H1 (cell line): Measurements from ENCODE around the gene HIVEP3. TPM values are rescaled to one million over a fixed set of nuclear protein-coding genes. Genes with fewer than 3 reads are reported as not detected.

Experiments
- CTBP2 ChIP-seq: IDR thresholded peaks from 2 replicates; pipeline ENCODE4 v1.7.0; 2011; ENCODE audit warnings: borderline replicate concordance, mild to moderate bottlenecking, moderate library complexity, mixed read lengths, low read length; ENCODE audit not compliant: insufficient read depth, insufficient read length
- EP300 ChIP-seq, 2 experiments: IDR thresholded peaks; 1 replicate in 1 of 2; 2 replicates in 1 of 2; pipeline ENCODE4 v1.6.1; 2011 to 2012; ENCODE audit warnings: low read depth in 2 of 2, low read length in 2 of 2, mild to moderate bottlenecking in 2 of 2, borderline replicate concordance in 1 of 2, inconsistent platforms in 1 of 2, moderate library complexity in 1 of 2
- HDAC2 ChIP-seq, 2 experiments: fragments of 300-600 bp in 1 of 2; sonication (generic) in 1 of 2; IDR thresholded peaks; 2 replicates each; pipeline ENCODE4 v1.6.1; 2011 to 2012; ENCODE audit warnings: low read depth in 2 of 2, low read length in 2 of 2, mild to moderate bottlenecking in 2 of 2, moderate library complexity in 2 of 2, borderline replicate concordance in 1 of 2, inconsistent platforms in 1 of 2
- RAD21 ChIP-seq, 2 experiments: IDR thresholded peaks in 1 of 2; conservative IDR thresholded peaks in 1 of 2; 2 replicates each; pipeline ENCODE4 v1.6.1; 2011; ENCODE audit warnings: low read depth in 2 of 2, low read length in 2 of 2, improper control_type of control experiment in 1 of 2, inconsistent platforms in 1 of 2, mild to moderate bottlenecking in 1 of 2, moderate library complexity in 1 of 2
- SUZ12 ChIP-seq: fragments of 200-600 bp; sonication (generic); IDR thresholded peaks from 2 replicates; pipeline ENCODE4 v1.6.1; 2012; ENCODE audit warnings: mild to moderate bottlenecking, inconsistent platforms, low read length, moderate library complexity, mixed read lengths
- USF2 ChIP-seq: IDR thresholded peaks from 2 replicates; pipeline ENCODE4 v1.6.1; 2011; ENCODE audit warnings: low read length, improper control_type of control experiment
- polyA plus RNA-seq, 7 experiments: library from polyadenylated mRNA; depleted of rRNA in 3 of 7; stranded (reverse) in 5 of 7; unstranded in 2 of 7; fragments of >200 nt in 5 of 7; fragments of 200-250 nt in 2 of 7; gene quantifications; 1 replicate in 5 of 7; 2 replicates in 1 of 7; 4 replicates in 1 of 7; pipeline versions ENCODE4 v1.2.1 to v1.2.3, GENCODE V29; 2011 to 2013; ENCODE audit warnings: missing spikeins in 2 of 7, mixed read lengths in 2 of 7
- total RNA-seq: library from RNA; stranded (reverse); fragmentation: NEBNext Ultra II Directional; extraction: Animal tissue kit (Norgen Biotek cat#: 25700); gene quantifications from 2 replicates; pipeline ENCODE4 v1.2.1, GENCODE V29; 2021

The HIVEP3 gene
- total and polyA plus RNA-seq, 2 of the 8 experiments (the other 6 are each of a cell fraction or from before 2014, with no cell fraction given), result 0.24 to 0.69 TPM

- no peak for TF ChIP-seq SUZ12
- no peak for TF ChIP-seq EP300 (IDR thresholded peaks at IDR 0.05; ENCODE audit: borderline replicate concordance in 1 of 2, low read depth in 2 of 2, low read length in 2 of 2)
- TF ChIP-seq HDAC2 (IDR thresholded peaks at IDR 0.05; ENCODE audit: borderline replicate concordance in 1 of 2, low read depth in 2 of 2, low read length in 2 of 2), result no peak
- no peak for TF ChIP-seq USF2
- peak in 1 of 2 experiments; percentile 36; a peak in 2 of 4 replicates for TF ChIP-seq RAD21 (IDR thresholded peaks at IDR 0.05 in 1 of 2, conservative IDR thresholded peaks at IDR 0.05 in 1 of 2; ENCODE audit: low read depth in 2 of 2, low read length in 2 of 2)
- TF ChIP-seq CTBP2, result no peak
Measured at GRCh38 chr1:41495210-41495948, 423.3 kb downstream of the HIVEP3 start (continued).
